Stimulated activated CD8-positive, alpha-beta memory T cell treated with anti-CD3 and anti-CD28 coated beads, Interleukin-2, amount 100 ng/mL, for 1 hour (primary cell): Measurements from ENCODE around the gene ANKRD11.
"Not testable (repeated sequence)": the region's sequence is repeated elsewhere in the genome, so short reads cannot be mapped to it uniquely, and the experiment has no call there.

Source experiments
- DNase-seq, 2 donors: peaks; one replicate each; pipeline ENCODE4 v3.0.0-alpha.2; 2020; ENCODE audit warnings: low read depth in 2 of 2

ANKRD11 gene

DNA sequence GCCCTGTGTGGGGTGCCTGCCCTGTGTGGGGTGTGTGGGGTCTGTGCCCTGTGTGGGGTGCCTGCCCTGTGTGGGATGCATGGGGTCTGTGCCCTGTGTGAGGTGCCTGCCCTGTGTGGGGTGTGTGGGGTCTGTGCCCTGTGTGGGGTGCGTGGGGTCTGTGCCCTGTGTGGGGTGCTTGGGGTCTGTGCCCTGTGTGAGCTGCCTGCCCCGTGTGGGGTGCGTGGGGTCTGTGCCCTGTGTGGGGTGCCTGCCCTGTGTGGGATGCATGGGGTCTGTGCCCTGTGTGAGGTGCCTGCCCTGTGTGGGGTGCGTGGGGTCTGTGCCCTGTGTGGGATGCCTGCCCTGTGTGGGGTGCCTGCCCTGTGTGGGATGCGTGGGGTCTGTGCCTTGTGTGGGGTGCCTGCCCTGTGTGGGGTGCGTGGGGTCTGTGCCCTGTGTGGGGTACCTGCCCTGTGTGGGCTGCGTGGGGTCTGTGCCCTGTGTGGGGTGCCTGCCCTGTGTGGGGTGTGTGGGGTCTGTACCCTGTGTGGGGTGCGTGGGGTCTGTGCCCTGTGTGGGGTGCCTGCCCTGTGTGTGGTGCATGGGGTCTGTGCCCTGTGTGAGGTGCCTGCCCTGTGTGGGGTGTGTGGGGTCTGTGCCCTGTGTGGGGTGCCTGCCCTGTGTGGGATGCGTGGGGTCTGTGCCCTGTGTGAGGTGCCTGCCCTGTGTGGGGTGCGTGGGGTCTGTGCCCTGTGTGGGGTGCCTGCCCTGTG lies 190.8 kb downstream of the ANKRD11 start:
- not testable (repeated sequence) for DNase-seq

DNA sequence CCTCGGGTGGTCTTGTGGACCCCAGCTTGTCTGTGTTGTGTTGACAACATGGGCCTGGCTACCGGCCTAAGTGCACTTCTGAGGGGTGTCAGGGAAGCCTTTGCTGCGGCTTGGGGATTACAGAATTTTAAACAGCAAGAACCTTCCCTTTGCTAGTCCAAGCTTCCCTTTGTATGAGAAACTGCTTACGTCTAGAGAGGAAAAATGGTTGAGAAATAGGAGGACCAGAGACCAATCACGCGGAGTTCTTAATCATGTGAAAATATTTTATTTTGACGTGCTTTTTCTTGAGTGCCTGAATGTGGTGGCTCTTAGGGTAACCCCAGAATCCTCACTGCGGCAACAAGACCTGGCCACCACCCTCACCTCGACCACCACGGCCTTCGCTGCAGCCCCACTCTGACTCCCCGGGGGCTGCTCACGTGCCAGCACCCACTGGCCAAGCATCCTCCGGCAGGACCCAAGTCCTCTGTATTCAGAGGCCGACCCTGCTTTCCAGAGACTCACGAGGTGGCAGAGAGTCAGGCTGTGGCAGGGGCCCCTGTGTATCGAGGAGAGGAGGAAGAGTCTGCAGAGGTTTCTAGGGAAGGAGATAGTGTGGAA lies 191.6 kb downstream of the ANKRD11 start:
- DNase-seq = no peak

DNA sequence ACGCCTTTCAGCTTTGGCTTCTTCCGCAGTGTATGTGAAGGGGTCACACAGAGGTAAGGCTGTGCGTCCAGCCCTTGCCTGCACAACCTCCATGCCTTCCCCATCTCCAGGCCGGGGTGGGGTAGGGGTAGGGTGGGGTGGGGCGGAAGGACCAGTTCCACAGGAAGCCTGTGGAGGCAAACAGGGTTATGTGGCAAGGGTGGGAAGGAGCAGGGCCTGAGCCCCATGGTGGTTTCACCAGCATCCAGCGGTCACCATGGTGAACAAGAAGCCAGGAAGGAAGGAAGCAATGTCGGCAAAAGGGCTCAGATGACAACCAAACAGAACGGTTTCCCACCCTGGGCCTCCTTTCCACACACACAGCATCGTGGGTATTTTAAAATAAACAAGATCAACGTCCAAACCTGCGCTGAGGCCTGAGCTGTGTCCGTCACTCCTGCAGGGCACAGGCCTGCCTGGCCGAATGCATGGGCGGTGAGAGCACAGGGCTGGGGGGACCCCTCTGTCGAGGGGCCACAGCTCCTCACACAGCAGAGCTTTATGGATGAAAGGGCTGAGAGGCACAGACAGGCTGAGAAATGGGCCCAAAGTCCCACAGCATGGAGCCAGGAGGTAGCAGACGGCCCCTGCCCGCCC lies 192.3 kb downstream of the ANKRD11 start:
- no peak for DNase-seq

DNA sequence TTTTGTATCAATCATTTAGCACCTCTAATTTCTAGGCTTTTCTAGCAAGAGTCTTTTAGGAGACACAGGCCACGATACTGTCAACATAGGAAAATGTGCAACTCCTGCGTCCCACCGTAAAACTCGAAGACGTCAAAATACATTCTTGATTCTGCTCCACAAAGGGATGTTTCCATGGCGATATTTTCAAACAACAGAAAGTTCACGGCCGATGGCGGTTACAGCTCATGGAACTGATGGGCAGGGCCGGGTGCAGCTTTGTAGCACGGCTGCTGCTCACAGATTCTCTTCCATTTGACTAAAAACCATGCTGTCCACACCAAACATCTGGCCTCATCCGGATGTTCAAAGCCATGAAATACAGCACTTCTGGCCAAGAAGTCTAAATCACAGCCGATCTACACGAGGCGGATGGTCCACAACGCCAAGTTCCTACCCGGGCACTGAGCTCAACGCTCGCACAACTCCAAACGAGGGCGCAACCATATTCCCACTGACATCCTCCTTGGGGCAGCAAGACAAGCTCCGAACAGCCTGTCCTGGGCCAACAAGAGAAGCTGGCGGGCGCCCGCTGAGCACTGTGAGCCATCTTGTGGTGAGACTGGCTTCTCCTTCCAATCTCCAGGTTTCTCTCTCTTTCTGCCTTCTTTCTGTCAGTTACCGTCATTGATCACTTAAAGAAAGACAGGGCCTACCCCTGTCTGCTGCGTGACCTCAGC lies 193.0 kb downstream of the ANKRD11 start:
- no peak for DNase-seq

DNA sequence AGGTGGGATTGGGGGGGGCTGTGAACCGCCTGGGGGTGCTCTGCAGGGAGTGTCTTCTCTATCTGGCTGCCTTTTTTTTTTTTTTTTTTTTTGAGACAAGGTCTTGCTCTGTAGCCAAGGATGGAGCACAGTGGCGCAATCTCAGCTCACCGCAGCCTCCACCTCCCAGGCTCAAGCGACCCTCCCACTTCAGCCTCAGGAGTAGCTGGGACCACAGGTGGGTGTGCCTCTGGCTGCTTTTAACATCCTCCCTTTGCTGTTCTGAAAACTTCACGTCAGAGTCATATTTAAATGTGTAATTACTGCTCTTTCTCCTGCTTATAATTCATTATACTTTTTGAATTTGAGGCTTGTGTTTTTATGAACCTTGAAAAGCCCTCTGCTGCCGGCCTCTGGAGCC lies 194.4 kb downstream of the ANKRD11 start:
- DNase-seq = no peak

DNA sequence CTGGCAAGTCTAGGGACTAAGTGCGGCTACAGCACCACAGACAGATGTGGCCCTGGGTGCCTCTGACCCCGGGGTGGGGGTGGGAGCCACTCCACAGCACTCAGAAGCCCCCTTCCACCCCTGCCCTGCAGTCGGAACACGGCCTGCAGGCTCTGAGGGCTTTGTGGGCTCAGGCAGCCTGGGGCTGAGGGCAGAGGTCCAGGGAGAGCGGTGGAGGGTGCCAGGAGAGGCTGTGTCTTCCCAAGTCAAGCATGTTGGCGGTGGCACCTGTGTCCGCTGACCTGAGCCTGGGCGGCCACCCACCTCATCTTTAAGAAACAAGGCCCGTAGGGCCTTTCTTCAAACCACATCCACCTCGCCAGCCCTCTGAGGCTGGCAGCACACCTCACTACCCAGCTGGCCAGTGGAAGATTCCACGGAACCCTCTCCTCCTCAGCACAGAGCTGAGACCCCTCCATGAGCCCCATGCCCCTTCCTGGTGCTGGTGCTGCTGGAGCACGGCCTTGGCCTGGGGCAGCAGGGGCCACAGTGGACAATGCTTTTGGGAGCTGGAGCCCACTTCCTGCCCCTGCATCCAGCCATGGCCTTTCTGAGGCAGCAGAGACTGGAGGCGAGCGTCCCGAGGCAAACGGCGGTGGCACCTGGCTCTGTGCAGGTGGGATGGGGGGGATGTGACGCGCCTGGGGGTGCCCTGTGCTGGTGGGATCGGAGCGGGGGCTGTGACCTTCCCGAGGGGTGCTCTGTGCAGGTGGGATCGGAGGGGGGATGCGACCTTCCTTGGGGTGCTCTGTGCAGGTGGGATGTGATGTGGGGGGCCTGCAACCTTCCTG lies 195.1 kb downstream of the ANKRD11 start:
- no peak for DNase-seq

DNA sequence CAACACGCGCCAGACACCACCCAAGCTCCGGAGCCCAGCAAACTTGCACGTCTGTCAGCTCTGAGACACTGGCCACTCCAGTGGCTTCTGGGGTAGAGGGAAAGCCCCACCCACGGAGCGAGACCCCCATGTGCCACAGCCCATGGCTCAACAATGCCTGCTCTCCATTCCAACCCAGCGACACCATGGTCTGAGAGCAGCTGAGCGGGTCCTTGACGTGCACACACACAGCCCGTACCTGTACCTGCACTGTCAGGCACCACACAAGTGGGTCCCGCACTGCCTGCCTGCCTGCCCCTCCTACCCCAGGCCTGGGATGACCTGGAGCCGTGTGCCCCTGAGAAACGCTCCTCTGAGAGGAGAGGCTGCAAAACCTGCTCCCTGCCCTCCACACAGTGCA lies 195.9 kb downstream of the ANKRD11 start:
- DNase-seq = no peak

DNA sequence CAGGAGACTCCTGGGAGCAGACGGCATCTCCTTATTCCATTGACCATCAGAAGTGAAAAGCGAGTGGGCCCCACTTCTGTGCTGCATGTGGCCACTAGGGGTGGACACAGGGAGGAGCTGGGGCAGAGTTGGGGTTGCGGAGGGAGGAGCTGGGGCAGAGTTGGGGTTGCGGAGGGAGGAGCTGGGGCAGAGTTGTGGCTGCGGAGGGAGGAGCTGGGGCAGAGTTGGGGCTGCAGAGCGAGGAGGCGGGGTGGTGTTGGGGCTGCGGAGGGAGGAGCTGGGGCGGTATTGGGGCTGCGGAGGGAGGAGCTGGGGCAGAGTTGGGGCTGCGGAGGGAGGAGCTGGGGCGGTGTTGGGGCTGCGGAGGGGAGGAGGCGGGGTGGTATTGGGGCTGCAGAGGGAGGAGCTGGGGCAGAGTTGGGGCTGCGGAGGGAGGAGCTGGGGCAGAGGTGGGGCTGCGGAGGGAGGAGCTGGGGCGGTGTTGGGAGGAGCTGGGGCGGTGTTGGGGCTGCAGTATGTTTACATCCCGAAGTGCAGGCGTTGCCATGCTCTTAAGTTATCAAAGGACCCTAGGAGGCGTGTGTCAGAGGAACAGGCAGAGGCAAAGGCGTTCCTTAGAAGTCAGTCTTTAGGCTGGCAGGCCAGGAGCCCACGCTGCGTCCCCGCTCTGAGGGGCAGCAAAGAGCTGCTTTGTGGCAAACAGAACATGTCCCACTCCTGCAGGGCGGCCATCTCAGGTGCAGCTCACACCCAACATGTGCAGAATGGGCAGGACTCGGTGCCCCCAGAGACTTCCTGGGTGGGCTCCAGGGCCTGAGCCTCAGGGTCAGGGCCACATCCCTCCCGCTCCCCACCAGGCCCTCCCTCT lies 196.9 kb downstream of the ANKRD11 start:
- DNase-seq = no peak

DNA sequence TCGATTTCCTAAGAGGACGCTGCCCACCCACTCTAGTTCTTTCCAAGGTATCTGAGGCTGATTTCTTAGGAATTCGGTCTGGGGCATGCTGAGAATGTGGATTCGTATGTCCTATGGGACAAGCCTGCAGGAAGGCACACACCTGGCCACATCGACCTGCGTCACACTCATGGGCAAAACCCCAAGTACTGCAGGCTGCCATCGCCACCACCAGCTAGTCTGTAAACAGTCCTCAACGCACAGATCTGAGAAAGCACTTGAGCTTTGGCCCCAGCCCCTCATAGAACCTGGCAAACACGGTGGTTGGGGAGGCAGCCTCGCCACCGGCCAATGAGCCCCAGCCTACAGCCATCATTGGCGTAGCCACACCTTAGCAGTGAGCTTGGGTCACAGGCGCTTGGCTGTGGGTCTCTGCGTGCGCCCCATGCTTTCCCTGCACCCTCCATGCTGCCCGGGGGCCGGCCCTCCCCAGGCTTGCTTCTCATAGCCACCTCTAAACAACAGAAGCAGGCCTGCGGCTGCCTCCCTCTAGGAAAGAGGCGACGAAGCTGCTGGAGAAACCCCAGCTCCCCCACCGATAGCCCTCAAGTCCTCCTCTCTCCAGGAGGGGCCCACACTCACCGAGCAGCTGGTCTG lies 197.8 kb downstream of the ANKRD11 start:
- DNase-seq = no peak

DNA sequence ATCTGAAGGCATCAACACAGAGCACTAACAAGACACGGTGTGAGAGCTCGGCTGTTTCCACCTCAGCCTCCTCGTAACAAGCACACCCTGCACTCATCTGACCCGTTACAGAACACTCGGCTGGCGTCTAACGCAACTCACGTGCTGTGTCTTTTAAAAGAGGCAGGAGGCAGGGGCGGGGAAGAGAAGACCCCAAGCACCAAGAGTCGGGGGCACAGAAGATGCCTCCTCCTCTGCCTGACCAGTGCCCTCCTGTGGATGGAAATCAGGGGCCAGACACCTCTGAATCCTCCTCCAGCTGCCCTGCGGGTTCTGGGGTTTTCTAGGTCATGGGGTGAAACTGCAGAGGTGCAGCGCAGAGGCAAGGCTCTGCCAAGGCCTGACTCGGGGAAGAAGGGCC lies 198.6 kb downstream of the ANKRD11 start:
- DNase-seq = no peak

DNA sequence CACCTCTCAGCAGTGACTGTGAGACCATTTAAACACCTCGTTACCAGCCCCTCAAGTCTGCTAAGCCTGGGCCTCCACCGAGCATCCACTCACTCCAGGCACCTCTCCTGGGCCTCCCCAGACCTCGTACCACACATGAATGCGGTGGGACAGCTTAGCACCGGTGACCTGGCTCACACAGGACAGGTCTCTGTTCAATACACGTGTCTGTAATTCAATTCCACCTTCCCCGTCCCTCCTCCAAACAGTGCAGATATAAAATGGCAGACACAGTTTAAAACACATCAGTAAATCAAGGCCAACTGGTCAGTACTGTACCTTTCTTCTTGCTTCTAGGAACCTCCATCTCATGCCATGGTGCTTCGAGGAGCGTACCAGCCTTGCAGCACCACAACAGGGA lies 199.0 kb downstream of the ANKRD11 start:
- no peak for DNase-seq

DNA sequence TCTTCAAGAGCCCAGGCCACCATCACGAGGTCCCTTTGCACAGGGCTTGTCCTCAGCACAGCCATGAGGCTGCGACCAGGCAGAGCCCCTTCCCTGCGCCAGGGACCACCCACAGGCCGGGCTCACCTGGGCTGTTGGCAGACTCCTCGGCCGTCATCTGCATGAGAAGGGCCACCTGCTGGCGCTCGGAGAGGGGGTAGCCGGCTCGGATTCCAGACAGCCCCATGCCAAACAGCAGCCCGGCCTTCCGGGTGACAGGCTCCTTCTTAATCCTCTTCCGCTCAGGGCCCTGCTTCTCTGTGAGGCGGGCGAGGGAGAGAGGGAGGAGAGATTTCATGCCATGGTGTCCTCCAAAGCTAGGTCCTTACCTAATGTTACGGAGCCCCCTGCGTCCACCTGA lies 199.5 kb downstream of the ANKRD11 start:
- no peak for DNase-seq

DNA sequence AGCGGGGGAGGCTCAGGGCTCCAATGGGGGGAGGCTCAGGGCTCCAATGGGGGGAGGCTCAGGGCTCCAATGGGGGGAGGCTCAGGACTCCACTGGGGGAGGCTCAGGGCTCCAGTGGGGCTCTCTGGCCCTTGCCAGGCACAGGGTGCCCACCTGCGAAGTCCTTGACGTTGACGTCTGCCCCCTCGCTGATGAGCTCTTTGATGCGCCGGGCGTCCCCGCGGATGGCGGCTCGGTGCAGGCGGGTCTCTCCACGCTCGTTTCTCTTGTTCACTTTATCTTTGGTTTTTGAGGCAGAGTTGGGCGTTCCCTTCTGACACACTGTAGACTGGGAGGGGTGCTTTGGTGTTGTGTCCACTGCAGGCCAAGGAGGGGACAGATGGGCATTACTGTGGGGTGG lies 199.9 kb downstream of the ANKRD11 start:
- no peak for DNase-seq

DNA sequence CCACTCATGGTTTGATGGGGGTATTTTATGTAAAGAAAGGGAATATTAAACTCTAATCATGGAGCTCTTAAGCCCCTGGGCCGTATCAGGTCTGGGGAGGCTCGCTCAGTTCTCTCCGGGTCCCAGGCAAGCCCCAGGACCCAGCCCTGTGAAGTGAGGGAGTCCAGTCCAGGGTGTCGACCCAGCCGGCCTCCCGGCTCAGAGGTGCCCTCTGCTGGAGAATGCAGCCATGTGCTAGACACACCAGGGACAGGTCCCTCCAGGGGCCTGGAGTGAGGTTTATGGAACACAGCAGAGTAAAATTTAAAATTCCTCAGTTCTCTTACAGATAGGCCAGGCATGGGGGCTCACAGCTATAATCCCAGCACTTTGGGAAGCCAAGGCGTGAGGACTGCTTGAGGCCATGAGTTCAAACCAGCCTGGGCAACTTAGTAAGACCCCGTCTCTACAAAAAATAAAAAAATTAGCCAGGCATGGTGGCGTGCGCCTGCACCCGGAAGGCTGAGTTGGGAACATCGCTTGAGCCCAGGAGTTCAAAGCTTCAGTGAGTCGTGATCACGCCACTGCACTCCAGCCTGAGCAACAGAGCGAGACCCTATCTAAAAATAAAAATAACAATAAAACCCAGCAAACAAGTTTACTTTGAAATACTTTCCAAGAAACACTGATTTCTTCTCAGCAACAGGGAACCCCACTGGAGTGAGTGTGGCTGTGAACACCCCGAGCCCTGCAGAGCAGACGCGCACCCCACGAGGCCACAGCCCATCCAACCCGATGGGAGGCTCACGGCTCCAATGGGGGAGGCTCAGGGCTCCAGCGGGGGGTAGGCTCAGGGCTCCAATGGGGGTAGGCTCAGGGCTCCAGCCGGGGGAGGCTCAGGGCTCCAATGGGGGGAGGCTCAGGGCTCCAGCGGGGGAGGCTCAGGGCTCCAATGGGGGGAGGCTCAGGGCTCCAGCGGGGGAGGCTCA lies 200.6 kb downstream of the ANKRD11 start:
- peak; percentile 29 to 51 for DNase-seq

DNA sequence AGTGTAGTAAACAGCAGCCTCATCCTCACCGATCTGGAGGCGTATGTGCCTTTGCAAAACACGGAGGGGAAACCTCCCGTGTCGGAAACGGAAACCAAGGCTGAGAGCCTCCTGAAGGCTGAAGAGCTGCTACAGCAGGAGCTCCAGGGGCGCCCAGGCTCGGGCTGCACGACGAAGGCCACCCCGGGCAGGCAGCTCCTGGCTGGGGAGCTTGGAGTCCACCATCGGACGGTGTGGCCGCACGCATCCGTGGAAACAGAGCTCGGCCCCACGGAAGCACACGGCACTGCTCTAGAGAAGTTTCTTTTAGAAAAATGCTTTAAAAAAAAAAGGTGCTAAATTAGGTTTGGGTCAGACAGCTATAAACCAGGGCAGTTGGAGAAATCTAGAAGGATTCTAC lies 201.4 kb downstream of the ANKRD11 start:
- no peak for DNase-seq

DNA sequence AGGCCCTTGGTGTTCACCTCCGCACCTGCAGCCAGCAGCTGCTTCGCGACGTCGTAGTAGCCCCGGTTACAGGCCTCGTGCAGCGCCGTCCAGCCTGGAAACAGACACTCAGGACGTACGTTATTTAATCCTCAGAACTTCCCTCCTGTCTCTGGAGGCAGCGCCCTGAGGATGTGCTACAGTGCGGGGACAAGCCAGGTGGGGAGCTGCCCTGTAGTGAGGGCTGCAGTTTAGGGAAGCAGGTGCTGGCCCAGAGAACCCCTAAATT lies 201.8 kb downstream of the ANKRD11 start:
- no peak for DNase-seq

DNA sequence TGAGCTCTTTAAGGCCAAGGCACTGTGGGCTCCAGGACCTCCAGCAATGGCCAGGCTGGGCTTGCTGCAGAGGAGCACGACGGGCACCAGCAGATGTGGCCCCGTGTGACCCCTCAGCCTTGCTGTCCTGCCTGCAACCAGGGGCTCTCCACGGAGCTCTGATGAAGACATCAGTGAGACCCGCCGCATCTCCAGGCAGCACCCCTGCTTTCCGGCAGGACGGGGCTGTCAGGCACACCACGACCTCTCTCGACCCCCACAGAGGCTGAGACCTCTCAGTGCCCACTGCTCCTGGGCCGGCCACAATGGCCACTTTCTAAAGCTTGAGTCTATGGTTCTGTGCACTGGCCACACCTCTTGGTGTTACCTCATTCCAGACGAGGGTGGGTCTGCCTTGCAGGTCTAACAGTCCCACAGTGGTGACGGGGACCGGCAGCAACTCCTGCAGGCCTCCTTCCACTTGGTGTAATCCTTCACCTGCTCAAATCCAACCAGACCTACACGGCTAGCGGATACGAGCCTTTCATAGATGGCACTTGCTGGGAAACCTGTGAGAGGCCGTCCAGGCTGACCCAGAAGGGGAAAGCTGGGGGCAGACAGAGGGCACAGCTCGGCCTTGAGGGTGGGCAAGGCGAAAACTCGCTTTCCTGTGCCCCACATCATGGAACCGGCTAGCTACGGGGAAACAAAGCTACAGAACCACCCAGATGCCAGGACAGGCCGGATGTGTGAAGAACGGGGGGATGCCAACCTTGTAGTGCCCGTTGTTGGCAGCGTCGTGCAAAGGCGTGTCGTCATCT lies 202.4 kb downstream of the ANKRD11 start:
- DNase-seq = no peak

DNA sequence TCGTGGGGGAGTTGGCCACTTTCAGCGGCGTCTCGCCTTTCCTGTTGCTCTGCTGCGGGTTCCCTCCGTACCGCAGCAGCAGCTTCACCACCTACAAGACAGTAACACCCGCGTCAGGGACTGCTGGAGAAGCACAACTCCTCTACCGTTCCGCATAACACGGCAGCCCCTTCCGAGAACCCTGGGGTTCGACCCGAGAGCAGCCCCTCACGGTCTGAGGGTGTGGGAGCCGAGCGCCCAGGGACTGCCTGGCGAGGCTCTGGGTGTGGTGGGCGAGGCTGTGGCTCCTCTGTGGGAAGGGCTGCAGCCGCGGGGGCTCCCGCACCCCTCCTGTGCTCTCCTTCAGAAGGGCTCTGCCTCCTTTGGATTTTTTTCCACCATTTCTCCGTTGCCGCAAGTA lies 204.3 kb downstream of the ANKRD11 start:
- no peak for DNase-seq

DNA sequence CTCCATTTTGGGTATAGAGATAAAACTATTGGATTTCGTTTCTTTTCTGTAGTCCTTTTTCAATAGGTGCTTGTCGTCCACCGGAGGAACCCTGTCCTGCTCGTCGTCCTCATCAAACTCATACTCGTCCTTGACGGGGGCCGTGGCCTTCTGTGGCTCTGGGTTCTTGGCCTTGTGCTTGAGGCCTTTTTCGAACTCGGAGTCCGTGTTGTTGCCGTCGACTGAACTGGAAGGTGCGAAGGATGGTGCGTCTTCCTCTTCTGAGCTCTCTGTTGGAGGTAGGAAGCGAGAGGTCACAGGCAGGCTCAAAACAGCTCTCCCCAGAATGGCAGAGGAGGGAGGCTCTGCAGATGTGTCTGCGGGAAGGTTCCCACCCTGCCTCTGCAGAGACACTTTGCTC lies 205.0 kb downstream of the ANKRD11 start:
- DNase-seq = no peak
